ENCODE results near the gene PSMG3.

The PSMG3 gene

DNA sequence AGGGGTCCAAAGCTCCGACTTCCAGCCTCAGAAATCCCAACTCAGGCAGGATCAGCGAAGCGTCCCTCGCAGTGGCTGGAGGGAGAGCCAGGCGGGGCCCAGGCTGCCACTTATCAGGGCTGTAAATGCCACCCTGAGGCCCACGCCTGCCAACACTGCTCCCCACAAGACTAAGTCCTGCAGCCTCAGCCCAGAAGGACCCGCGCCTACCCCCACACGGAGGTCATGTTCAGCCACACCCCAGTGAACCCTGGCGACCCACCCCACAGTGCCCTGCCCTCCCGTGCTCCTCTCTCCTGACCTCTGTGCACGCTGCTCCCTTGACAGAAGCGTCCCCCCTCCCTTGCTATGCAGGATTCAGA, 3.2 kb downstream of the PSMG3 start:
- no CpG with 5 or more reads among the region's 13 CpGs for WGBS (ENCODE audit: extremely low coverage, insufficient coverage, low lambda C conversion rate)
- no peak for DNase-seq

DNA sequence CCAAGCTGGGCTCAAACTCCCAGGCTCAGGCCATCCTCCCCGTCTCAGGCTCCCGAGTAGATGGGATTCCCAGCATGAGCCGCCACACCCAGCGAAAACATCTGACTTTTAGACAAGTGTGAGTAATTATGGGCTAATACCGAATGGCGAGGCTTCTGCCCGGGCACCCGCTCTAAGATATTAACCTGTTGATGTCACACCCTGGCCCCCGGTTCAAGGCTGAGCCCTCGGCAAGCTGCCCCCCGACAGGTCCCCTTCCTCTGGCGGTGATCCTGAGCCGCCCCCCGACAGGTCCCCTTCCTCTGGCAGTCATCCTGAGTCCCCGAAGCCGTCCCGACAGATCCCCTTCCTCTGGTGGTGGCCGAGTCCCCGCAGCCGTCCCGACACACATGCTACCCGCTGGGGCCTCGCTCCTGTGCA, 5.2 kb downstream of the PSMG3 start:
- Histone ChIP-seq H3K27me3 (ENCODE audit: insufficient read depth, low read length, poor library complexity) (no peaks in the 10 kb centered on the region), H2AK5ac (ENCODE audit: low read length) (no peak overlapping the region), H3K4me1 (ENCODE audit: control insufficient read depth, low read depth, low read length) (peaks cover 6% of the 10 kb centered on the region), H3K4me3 (ENCODE audit: low read length) (no peak overlapping the region), H3K23ac (ENCODE audit: low read length) (no peak overlapping the region), H3K79me2 (ENCODE audit: control insufficient read depth, insufficient read depth, low read length) (no peaks in the 10 kb centered on the region), H3K36me3 (ENCODE audit: control insufficient read depth, insufficient read depth, low read length) (no peaks in the 10 kb centered on the region), H2BK5ac (ENCODE audit: low read length) (no peak overlapping the region), H3K79me1 (ENCODE audit: low read length) (no peaks in the 10 kb centered on the region), H3K4me2 (ENCODE audit: low read length) (no peak overlapping the region), H3K4ac (ENCODE audit: low read depth, low read length) (no peak overlapping the region), H4K5ac (ENCODE audit: low read length) (no peak overlapping the region), H3K9ac (ENCODE audit: low read length) (no peak overlapping the region), H3K56ac (ENCODE audit: low read length) (no peak overlapping the region), H3K27ac (ENCODE audit: low read depth, low read length) (no peak overlapping the region), H2BK15ac (replicated peaks; ENCODE audit: low read depth) (no peak overlapping the region), H3K18ac (ENCODE audit: low read length) (no peak overlapping the region), H2BK120ac (ENCODE audit: low read depth, low read length) (no peak overlapping the region), H4K8ac (ENCODE audit: low read depth, low read length) (no peak overlapping the region)
- DNase-seq, result no peak
- WGBS (ENCODE audit: extremely low coverage, insufficient coverage, low lambda C conversion rate), result no CpG with 5 or more reads among the region's 23 CpGs

More for the DNA sequence above, 3.2 kb downstream of the PSMG3 start:
- no peak overlapping the region for H2BK15ac ChIP-seq (replicated peaks; ENCODE audit: low read depth)
- H3K56ac ChIP-seq (ENCODE audit: low read length), result peak overlapping the region; percentile 44
- H4K8ac ChIP-seq (ENCODE audit: low read depth, low read length), result no peak overlapping the region
- H3K9ac ChIP-seq (ENCODE audit: low read length), result peak overlapping the region; percentile 8
- no peak overlapping the region for H2BK5ac ChIP-seq (ENCODE audit: low read length)
- no peaks in the 10 kb centered on the region for H3K79me1 ChIP-seq (ENCODE audit: low read length)
- no peaks in the 10 kb centered on the region for H3K27me3 ChIP-seq (ENCODE audit: insufficient read depth, low read length, poor library complexity)
- no peak overlapping the region for H3K4ac ChIP-seq (ENCODE audit: low read depth, low read length)
- H4K5ac ChIP-seq (ENCODE audit: low read length), result no peak overlapping the region
- H3K27ac ChIP-seq (ENCODE audit: low read depth, low read length), result no peak overlapping the region
- no peak overlapping the region for H2AK5ac ChIP-seq (ENCODE audit: low read length)
- no peak overlapping the region for H3K18ac ChIP-seq (ENCODE audit: low read length)
- H3K36me3 ChIP-seq (ENCODE audit: control insufficient read depth, insufficient read depth, low read length), result no peaks in the 10 kb centered on the region
- no peak overlapping the region for H3K4me3 ChIP-seq (ENCODE audit: low read length)
- no peak overlapping the region for H3K23ac ChIP-seq (ENCODE audit: low read length)
- H2BK120ac ChIP-seq (ENCODE audit: low read depth, low read length), result no peak overlapping the region
- no peak overlapping the region for H3K4me2 ChIP-seq (ENCODE audit: low read length)
- peaks cover 6% of the 10 kb centered on the region for H3K4me1 ChIP-seq (ENCODE audit: control insufficient read depth, low read depth, low read length)
- no peaks in the 10 kb centered on the region for H3K79me2 ChIP-seq (ENCODE audit: control insufficient read depth, insufficient read depth, low read length)

DNA sequence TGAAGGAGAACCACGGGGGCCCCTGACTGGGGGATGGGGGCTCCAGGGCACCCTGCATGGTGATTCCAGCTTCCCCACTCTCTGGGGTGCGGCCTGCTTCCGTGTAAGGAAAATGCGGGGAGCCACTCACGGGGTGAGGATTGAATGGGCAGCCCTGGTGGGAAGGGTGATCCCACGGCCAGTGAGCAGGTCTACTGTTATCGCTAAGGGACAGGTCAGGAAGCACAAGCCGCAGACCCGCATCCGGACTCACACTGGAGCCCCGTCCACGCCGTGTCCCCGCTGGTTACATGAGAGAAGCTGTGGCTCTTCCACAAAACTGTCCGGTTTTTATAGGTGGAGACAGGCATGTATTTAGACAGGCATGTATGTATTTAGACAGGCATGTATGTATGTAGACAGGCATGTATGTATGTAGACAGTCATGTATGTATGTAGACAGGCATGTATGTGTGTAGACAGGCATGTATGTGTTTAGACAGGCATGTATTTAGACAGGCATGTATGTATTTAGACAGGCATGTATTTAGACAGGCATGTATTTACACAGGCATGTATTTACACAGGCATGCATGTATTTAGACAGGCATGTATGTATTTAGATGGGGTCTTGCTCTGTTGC, 5.7 kb downstream of the PSMG3 start:
- Histone ChIP-seq H3K27me3 (ENCODE audit: insufficient read depth, low read length, poor library complexity) (no peaks in the 10 kb centered on the region), H3K4me1 (ENCODE audit: control insufficient read depth, low read depth, low read length) (peaks cover 6% of the 10 kb centered on the region), H3K18ac (ENCODE audit: low read length) (no peak overlapping the region), H2BK5ac (ENCODE audit: low read length) (no peak overlapping the region), H3K23ac (ENCODE audit: low read length) (no peak overlapping the region), H3K4ac (ENCODE audit: low read depth, low read length) (no peak overlapping the region), H3K27ac (ENCODE audit: low read depth, low read length) (no peak overlapping the region), H3K4me2 (ENCODE audit: low read length) (no peak overlapping the region), H3K4me3 (ENCODE audit: low read length) (no peak overlapping the region), H2BK15ac (replicated peaks; ENCODE audit: low read depth) (no peak overlapping the region), H4K5ac (ENCODE audit: low read length) (no peak overlapping the region), H3K56ac (ENCODE audit: low read length) (no peak overlapping the region), H3K9ac (ENCODE audit: low read length) (no peak overlapping the region), H2BK120ac (ENCODE audit: low read depth, low read length) (no peak overlapping the region), H3K79me1 (ENCODE audit: low read length) (no peaks in the 10 kb centered on the region), H3K36me3 (ENCODE audit: control insufficient read depth, insufficient read depth, low read length) (no peaks in the 10 kb centered on the region), H4K8ac (ENCODE audit: low read depth, low read length) (no peak overlapping the region), H3K79me2 (ENCODE audit: control insufficient read depth, insufficient read depth, low read length) (no peaks in the 10 kb centered on the region), H2AK5ac (ENCODE audit: low read length) (no peak overlapping the region)
- WGBS (ENCODE audit: extremely low coverage, insufficient coverage, low lambda C conversion rate), result no CpG with 5 or more reads among the region's 15 CpGs
- DNase-seq, result no peak

DNA sequence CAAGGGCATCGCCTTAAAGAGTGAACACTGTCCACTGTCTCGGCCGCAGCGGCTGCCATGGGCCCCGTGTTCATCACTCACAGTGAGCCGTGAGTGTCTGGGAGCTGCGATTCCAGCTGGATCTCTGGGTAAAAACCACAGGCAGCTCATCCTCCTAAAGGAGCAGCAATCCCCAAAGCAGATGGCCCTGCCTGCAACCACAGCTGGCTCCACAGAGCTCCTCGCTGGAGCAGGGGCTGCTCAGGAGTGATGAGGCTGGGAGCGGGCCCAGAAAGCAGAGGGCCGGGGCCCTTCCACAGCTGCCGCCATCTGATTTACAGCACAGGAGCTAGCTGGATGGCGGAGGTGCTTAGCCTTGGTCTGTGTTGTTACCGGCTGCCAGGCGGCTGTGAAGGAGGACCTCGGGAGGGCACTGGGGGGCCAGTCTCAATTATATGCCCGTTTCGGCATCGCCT, 7.2 kb downstream of the PSMG3 start:
- no peak overlapping the region for H2BK120ac ChIP-seq (ENCODE audit: low read depth, low read length)
- no peak overlapping the region for H3K27ac ChIP-seq (ENCODE audit: low read depth, low read length)
- no peak overlapping the region for H3K4me3 ChIP-seq (ENCODE audit: low read length)
- WGBS (ENCODE audit: extremely low coverage, insufficient coverage, low lambda C conversion rate), result no CpG with 5 or more reads among the region's 18 CpGs
- no peak overlapping the region for H2AK5ac ChIP-seq (ENCODE audit: low read length)
- H3K79me2 ChIP-seq (ENCODE audit: control insufficient read depth, insufficient read depth, low read length), result no peaks in the 10 kb centered on the region
- no peak overlapping the region for H3K4ac ChIP-seq (ENCODE audit: low read depth, low read length)
- H3K18ac ChIP-seq (ENCODE audit: low read length), result no peak overlapping the region
- no peaks in the 10 kb centered on the region for H3K27me3 ChIP-seq (ENCODE audit: insufficient read depth, low read length, poor library complexity)
- H3K56ac ChIP-seq (ENCODE audit: low read length), result no peak overlapping the region
- no peaks in the 10 kb centered on the region for H3K79me1 ChIP-seq (ENCODE audit: low read length)
- H3K4me1 ChIP-seq (ENCODE audit: control insufficient read depth, low read depth, low read length), result peaks cover 4% of the 10 kb centered on the region
- H4K5ac ChIP-seq (ENCODE audit: low read length), result no peak overlapping the region
- H3K4me2 ChIP-seq (ENCODE audit: low read length), result no peak overlapping the region
- H2BK15ac ChIP-seq (replicated peaks; ENCODE audit: low read depth), result no peak overlapping the region
- H2BK5ac ChIP-seq (ENCODE audit: low read length), result no peak overlapping the region
- no peak overlapping the region for H4K8ac ChIP-seq (ENCODE audit: low read depth, low read length)
- no peak overlapping the region for H3K9ac ChIP-seq (ENCODE audit: low read length)
- no peak for DNase-seq
- no peaks in the 10 kb centered on the region for H3K36me3 ChIP-seq (ENCODE audit: control insufficient read depth, insufficient read depth, low read length)
- no peak overlapping the region for H3K23ac ChIP-seq (ENCODE audit: low read length)

DNA sequence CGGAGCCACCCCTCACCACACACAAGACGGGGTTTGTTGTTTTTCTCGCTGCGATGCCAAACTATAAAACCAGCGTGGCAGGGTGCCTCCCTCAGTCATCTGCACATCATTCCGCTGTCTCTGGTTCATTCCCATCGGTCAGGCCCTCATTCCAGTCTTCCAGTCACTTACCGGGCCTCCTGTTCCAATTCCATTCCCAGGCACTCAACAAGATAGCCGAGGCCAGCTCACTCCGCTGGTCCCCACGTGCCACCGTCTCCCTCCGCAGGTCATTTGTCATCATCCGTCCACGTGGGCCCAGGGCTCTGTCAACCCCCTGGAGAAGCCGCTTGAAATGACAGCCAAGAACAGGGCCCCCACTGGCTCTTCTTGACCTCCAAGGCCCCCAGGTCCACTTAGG, 7.7 kb downstream of the PSMG3 start:
- H3K4me2 ChIP-seq (ENCODE audit: low read length), result no peak overlapping the region
- H4K8ac ChIP-seq (ENCODE audit: low read depth, low read length), result no peak overlapping the region
- no peak overlapping the region for H2BK120ac ChIP-seq (ENCODE audit: low read depth, low read length)
- WGBS (ENCODE audit: extremely low coverage, insufficient coverage, low lambda C conversion rate), result no CpG with 5 or more reads among the region's 16 CpGs
- no peaks in the 10 kb centered on the region for H3K79me1 ChIP-seq (ENCODE audit: low read length)
- H2BK15ac ChIP-seq (replicated peaks; ENCODE audit: low read depth), result no peak overlapping the region
- H3K4me3 ChIP-seq (ENCODE audit: low read length), result no peak overlapping the region
- H3K18ac ChIP-seq (ENCODE audit: low read length), result no peak overlapping the region
- no peak overlapping the region for H3K56ac ChIP-seq (ENCODE audit: low read length)
- no peaks in the 10 kb centered on the region for H3K79me2 ChIP-seq (ENCODE audit: control insufficient read depth, insufficient read depth, low read length)
- no peak overlapping the region for H2BK5ac ChIP-seq (ENCODE audit: low read length)
- no peaks in the 10 kb centered on the region for H3K36me3 ChIP-seq (ENCODE audit: control insufficient read depth, insufficient read depth, low read length)
- no peak overlapping the region for H4K5ac ChIP-seq (ENCODE audit: low read length)
- no peak overlapping the region for H3K9ac ChIP-seq (ENCODE audit: low read length)
- no peaks in the 10 kb centered on the region for H3K4me1 ChIP-seq (ENCODE audit: control insufficient read depth, low read depth, low read length)
- no peak overlapping the region for H2AK5ac ChIP-seq (ENCODE audit: low read length)
- no peak overlapping the region for H3K23ac ChIP-seq (ENCODE audit: low read length)
- H3K27me3 ChIP-seq (ENCODE audit: insufficient read depth, low read length, poor library complexity), result no peaks in the 10 kb centered on the region
- no peak for DNase-seq
- no peak overlapping the region for H3K27ac ChIP-seq (ENCODE audit: low read depth, low read length)
- no peak overlapping the region for H3K4ac ChIP-seq (ENCODE audit: low read depth, low read length)

Measured in mesendoderm (in vitro differentiated cells).